Measurements from ENCODE around the gene NRGN.

GRCh38 chr11:124796312-124796711, 56.6 kb downstream of the NRGN start:
- TF ChIP-seq POLR2A (IDR thresholded peaks at IDR 0.05), result no peak
- TF ChIP-seq CTCF (IDR thresholded peaks at IDR 0.05), result no peak
